NCI-H748 (cell line): ENCODE data around the gene CAMKK2.
A peak's percentile ranks its signal among the peaks of the same experiment; 100 is the strongest.
"Not testable (repeated sequence)": the region's sequence is repeated elsewhere in the genome, so short reads cannot be mapped to it uniquely, and the experiment has no call there.

Experiments
- DNase-seq: peaks from one replicate; lab custom pipeline; 2025; ENCODE audit not compliant: unreplicated experiment; lab: John Stamatoyannopoulos, UW

The CAMKK2 gene

GRCh38 chr12:121299662-121300061 is 3.2 kb upstream of the CAMKK2 start:
- peak; percentile 64 for DNase-seq

GRCh38 chr12:121298411-121298810 is 1.9 kb upstream of the CAMKK2 start:
- DNase-seq, result not testable (repeated sequence)

GRCh38 chr12:121297435-121297991 is 1.0 kb upstream of the CAMKK2 start:
- no peak for DNase-seq

- peak; percentile 43 for DNase-seq
Observed at GRCh38 chr12:121295746-121296617, 527 bp downstream of the CAMKK2 start.

DNA sequence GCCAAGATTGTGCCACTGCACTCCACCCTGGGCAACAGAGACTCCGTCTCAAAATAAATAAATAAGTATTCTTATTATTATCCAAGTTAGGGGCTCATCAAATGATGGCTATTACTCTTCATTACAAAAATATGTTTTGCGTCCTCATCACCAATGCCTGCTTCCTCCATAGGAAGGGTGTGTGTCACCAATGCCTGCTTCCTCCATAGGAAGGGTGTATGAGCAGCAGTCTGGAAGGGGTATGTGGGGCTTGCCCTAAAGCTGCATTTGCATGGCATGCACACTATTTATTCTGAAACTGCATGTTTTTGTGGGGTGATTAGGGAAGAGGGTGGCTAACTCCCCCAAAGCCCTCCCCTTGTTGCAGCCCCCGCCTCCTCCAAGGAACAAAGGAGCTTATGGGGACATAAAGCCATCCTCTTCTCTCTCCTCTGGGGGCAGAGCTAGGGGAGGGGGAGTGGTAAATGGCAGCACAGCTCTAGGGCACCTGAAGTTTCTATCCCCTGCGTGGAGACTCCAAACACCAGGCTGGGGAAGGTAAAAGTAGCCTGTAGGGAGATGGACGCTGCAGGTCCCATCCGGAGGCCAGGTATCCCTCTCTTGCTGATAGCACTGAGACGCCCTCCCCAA is 1.3 kb downstream of the CAMKK2 start:
- peak; percentile 18 for DNase-seq

DNA sequence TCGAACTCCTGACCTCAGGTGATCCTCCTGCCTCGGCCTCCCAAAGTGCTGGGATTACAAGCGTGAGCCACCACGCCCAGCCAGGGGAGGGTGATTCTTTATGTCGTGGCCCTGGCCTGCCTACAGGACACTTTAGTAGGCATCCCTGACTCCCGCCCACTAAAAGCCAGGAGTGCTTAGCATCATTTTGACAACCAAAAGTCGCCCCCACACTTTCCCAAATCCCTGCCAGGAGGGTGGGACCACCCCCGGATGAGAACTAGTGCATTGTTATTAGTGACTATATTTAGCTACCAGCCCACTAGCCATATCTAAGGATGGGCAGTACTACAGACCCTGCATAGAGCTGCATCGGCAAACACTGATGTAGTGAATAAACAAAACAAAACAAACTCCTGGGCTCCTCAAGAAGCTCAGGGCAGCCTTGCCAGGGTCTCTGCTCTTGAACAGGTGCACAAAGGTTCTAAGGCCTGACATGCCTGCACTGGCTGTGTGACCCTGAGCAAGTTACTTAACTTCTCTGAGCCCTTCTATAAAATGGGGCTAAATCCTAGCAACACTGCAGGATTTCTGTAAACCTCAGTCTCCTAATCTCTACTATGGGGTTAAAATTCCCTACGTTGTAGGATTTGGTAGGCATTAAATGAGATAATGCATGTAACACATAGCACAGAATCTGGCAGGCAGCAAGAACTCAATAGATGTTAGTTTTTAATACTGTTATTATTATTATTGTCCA is 2.2 kb downstream of the CAMKK2 start:
- no peak for DNase-seq

- DNase-seq, result no peak
Observed at GRCh38 chr12:121293603-121294002, 2.9 kb downstream of the CAMKK2 start.

DNA sequence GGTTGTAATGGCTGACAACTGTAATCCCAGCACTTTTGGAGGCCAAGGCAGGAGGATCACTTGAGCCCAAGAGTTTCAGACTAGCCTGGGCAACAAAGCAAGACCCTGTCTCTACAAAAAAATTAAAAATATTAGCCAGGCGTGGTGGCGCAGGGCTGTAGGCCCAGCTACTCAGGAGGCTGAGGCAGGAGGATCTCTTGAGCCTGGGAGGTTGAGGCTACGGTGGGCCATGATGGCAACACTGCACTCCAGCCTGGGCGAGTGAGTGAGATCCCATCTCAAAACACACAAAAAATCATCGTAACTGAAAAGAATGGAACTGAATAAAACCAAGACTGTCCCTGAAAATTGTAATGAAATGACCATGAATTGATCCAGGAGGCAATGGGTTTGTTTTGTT is 6.1 kb downstream of the CAMKK2 start:
- no peak for DNase-seq

GRCh38 chr12:121289962-121290361 is 6.5 kb downstream of the CAMKK2 start:
- DNase-seq, result no peak

DNA sequence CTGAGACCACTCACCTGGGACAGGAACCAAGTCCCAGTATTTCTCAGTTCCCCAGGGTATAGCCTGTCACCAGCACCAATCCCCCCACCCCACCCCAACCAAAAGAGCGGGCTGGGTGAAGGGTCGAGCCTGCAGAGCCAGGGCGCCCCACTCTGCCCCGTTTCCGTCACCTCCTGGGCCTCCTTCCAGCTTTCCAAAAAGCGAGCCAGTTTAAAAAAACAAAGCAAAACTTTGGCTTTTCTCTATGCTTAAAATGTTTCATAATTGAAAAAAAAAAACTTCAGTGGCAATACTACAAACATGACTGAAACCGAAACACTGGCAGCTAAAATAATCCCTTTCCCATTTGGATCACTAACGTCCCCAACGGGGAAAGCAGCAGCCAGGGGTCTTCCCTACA is 7.5 kb downstream of the CAMKK2 start:
- DNase-seq, result no peak

DNA sequence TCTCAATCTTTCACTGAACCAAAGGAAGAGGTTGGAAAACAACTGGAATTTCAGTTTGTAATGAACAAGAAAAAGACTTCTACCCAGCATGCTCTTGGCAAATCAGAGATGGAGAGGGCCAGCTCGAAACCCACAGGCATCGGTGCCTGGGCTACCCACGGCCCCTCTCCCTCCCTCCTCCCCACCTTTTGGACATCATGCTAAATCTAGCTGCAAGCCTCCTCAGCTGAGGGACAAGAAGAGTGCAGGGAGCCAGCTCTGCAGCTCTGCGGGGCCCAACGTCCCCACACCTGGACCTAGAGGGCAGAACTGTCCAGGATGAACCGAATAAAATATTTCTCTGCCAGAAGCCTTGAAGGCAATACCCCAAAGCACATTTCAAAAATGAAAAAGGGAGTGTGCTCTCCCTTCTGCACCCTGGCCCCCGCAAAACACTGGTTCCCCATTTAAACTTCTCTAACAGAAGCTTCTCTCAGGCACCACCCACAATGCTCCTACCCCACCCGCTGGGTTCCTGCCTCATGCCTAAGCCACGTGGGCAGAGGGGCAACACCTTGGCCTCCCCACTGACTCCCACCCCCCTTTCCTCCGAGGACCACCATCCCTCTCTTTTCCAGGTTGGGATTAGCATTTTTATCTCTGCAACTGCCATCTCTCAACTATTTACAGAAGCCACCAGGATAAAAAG is 8.2 kb downstream of the CAMKK2 start:
- DNase-seq, result no peak

DNA sequence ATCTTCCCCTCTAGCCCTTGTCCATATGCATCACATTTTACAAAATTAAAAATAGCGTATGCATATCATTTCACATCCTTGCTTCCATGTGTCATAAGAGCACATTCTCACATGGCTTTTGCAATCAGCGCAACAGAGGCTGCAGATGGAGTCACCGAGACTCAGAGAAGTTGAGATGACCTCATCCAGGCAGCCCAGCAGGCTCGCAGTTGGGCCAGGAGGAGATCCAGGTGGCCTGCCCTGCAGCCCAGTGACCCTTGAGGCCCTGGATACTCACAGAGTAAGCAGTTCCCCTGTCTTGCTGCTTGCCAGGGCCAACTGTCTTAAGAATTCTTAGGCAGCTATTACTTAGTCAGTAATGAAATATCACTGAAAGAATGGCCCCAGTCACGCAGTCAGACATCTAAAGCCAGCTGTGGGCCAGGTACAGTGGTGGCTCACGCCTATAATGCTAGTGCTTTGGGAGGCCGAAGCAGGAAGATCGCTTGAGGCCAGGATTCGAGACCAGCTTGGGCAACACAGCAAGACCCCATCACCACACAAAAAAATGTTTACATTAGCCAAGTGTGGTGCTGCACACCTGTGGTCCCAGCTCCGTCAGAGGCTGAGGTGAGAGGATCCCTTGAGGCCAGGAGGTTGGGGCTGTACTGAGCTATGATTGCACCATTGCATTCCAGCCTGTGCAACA is 9.1 kb downstream of the CAMKK2 start:
- DNase-seq, result no peak

DNA sequence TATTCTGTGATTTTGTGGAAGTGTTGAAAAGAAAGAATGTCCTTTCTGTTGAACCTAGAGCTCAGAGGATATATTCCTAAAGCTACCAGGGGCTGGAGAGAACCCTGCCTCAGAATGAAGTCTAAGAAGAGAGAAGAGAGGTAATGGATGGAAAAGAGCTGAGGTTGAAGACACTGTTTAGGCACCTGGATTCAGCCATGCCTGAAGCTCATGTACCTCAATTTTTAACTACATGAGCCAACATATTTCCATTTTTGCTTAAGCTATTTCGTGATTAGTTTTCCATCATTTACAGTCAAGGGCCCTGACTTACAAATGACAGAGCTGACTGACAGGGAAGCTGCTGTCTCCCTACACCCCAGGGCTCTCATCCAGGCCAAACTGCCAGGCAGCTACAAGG is 10.7 kb downstream of the CAMKK2 start:
- no peak for DNase-seq

DNA sequence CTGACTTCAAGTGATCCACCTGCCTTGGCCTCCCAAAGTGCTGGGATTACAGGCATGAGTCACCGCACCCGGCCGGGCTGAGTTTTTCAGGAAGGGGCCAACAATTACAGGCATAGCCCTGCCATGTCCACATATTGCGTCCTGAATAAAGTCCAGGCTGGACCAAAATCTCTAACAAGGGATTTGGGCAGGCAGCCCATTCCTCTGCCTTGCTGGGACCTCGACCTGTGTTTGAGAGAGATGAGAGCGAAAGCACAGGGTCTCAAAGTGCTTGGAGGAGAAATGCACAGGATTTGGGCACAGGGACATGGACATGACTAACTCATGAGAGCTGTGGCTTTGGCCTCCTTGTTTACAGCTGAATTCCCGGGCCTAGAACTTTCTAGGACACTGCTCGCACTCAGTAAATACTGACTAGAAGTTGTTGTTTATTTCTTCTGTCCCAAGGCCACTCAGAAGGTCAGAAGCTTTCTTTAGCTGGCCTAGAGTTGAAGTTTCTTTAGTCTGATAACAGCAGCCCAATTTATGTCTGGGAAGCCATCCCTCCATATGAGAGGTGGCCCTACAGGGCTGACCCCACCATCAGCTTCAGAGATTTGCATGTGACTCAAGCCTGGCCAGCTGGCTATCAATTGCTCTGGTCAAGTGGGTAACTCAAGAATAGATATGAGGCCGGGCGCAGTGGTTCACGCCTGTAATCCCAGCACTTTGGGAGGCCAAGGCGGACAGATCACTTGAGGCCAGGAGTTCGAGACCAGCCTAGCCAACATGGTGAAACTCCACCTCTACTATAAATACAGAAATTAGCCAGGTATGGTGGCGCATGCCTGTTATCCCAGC is 11.7 kb downstream of the CAMKK2 start:
- no peak for DNase-seq

DNA sequence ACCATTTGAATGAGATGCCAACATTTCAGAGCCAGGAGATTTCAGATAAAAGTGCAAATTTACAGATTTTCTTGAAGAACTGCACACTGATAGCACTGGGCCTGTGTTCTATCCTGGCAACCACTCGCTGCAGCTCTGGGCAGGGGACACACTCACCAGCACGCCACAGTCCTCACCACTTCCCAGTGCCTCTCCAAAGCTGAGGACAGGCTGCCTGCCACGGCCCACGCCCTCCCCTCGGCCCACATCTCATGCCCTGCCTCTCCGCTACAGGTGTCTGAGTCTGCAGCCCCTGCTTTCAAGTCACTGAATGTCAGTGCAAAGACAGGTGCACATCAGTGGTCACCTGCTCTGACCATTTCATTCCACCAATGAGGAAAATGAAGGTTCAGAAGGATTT is 12.7 kb downstream of the CAMKK2 start:
- DNase-seq, result no peak

DNA sequence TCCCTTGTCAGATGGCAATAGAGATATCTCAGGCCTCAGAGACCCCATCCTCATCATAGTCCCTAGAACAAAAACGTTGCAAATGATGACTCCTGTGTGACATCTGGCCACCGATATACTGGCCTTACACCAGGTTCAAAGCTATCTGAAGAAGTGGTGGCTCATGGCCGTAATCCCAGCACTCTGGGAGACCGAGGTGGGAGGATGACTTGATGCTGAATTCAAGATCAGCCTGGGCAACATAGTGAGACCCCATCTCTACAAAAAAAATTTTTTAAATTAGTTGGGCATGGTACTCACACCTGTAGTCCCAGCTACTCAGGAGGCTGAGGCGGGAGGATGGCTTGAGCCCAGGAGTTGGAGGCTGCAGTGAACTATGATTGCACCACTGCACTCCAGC is 13.1 kb downstream of the CAMKK2 start:
- DNase-seq, result no peak

DNA sequence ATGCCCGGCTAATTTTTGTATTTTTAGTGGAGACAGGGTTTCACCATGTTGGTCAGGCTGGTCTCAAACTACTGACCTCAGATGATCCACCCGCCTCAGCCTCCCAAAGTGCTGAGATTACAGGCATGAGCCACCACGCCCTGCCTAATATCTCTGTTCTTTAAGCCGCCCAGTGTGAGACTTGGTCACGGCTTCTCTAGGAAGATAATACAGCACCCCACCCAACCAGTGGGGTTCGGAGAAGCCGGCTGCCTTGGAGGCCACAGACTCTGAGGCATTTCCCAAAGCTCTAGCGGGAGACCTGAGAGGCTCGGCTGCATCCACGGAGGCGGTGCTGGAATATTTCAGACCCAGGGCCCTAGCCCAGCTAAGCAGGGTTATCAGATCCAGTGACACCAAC is 13.6 kb downstream of the CAMKK2 start:
- not testable (repeated sequence) for DNase-seq

GRCh38 chr12:121282072-121282742 is 14.3 kb downstream of the CAMKK2 start:
- no peak for DNase-seq

DNA sequence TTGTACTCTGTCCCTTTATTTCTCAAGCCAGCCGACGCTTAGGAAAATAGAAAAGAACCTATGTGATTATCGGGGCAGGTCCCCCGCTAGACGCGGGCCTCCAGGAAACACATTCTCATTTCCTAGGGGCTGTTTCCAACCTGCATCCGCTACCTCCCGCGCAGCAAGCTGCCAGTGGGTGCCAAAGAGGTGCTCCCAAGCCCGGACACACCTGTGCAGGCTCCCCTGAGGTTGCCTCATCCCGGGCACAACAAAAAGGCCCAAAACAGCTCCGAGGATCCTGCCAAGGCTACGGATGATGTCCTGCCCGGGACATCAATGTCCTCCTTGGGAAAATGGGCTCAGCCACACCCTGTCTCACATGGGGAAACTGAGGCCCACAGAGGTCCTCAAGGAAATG is 15.4 kb downstream of the CAMKK2 start:
- not testable (repeated sequence) for DNase-seq
